ENCODE data around the gene STON1. TPM values are rescaled to one million over a fixed set of nuclear protein-coding genes. Genes with fewer than 3 reads are reported as not detected.
A peak's percentile ranks its signal among the peaks of the same experiment; 100 is the strongest.

The STON1 gene
- total RNA-seq, 1 donor, result 25.0 TPM

DNA sequence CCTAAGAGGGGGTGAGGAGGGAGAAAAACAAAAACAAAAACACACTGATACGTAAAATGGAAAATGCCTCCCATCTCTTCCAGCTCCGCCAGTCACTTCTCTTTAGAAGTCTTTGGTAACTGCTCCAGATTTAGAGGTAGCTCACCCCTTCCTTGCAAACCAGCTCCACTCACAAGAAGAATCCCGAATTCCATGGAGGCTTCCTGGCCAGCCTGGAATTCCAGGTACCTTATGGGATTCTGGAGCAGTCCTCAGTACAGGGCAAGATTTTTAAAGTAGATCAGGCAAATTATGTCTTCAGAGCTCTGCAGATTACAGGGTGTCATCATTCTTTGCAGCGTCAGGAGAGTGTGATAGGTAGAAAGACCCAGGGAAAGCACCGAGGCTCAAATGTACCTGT lies 4.8 kb downstream of the STON1 start:
- H3K4me3 ChIP-seq (ENCODE audit: low read depth, low read length), result no peak overlapping the region
- no peak for DNase-seq (ENCODE audit: low read depth)
- TF ChIP-seq, protein P1, sequence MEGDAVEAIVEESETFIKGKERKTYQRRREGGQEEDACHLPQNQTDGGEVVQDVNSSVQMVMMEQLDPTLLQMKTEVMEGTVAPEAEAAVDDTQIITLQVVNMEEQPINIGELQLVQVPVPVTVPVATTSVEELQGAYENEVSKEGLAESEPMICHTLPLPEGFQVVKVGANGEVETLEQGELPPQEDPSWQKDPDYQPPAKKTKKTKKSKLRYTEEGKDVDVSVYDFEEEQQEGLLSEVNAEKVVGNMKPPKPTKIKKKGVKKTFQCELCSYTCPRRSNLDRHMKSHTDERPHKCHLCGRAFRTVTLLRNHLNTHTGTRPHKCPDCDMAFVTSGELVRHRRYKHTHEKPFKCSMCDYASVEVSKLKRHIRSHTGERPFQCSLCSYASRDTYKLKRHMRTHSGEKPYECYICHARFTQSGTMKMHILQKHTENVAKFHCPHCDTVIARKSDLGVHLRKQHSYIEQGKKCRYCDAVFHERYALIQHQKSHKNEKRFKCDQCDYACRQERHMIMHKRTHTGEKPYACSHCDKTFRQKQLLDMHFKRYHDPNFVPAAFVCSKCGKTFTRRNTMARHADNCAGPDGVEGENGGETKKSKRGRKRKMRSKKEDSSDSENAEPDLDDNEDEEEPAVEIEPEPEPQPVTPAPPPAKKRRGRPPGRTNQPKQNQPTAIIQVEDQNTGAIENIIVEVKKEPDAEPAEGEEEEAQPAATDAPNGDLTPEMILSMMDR (IDR thresholded peaks at IDR 0.05; ENCODE audit: insufficient read depth, low read depth, low read length), result no peak

DNA sequence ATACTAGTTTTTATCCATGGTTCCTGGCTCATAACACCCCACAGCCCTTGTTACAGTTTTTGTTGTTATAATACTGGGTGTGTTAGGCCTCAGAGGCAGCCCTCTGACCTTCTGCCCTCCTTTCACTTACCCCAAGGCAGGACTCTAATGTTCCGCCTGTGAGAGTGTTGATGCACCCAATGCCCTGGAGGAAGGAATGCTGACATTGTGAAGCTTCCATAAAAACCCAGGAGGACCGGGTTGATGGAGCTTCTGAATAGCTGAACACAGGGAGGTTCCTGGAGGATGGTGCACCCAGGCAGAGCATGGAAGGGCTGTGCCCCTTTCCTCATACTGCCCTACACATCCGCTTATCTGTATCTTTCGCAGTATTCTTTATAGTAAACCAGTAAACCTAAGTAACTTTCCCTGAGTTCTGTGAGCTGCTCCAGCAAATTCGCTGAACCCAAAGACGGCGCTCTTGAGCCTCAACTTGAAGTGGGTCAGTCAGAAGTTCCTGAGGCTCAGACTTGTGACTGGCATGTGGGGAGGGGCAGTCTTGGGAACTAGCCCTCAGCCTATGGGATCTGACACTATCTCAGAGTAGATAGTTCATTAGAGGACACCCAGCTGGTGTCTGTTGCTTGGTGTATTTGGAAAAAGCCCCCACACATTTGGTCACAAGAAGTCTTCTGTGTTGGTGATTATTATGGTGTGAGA lies 10.4 kb downstream of the STON1 start:
- DNase-seq (ENCODE audit: low read depth), result no peak
- H3K4me3 ChIP-seq (ENCODE audit: low read depth, low read length), result no peak overlapping the region
- TF ChIP-seq, protein P1 (IDR thresholded peaks at IDR 0.05; ENCODE audit: insufficient read depth, low read depth, low read length), result peak; percentile 10

DNA sequence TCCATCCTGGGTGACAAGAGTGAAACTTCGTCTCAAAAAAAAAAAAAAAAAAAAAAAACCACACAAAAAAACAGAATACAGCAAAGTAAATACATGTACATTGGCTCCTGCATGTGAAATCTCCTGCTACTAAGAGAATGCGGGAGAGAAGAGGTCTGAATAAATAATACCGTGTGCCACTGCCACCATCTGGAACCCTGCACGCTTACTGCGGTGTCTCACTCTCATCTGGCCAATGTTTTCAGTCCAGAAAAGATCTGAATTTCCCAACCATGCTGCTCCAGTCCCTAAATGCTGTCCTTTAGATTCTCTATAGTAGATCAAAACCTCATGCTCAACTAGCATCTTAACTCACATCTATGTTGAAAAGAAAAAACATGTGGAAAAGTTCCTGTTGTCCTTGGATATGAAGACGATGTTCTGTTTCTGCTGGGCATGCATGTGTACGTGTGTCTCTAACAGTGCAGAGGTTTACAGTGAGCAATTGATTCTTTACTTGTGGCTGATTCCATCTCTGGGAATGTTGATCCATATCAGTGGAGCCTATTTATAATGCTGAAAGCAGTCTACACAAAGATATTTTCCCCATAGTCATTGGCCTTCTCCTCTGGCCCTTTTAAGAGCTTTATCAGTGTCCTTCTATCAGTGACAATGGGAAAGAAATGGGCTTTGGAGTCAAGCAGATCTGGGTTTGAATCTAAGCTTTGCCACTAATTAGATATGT lies 11.9 kb downstream of the STON1 start:
- TF ChIP-seq, protein P1 (IDR thresholded peaks at IDR 0.05; ENCODE audit: insufficient read depth, low read depth, low read length), result no peak
- no peak for DNase-seq (ENCODE audit: low read depth)

DNA sequence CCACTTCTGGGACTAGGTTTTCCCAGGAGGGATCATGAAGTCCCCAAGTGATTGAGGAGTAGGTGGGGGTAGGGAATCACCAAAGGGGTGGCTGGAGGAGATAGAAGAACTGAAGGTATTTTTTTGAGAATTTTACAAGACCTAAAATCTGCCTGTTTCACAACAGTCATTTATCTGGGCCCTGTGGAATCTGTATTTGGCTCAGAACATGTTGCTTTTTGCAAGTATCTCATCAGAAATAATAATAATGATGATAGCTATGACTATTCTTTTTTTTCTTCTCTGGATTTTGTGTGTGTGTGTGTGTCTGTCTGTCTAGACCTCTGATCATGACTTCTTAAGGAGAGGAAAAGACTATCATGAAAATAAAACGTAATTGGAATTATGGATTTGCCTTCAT lies 13.9 kb downstream of the STON1 start:
- no peak overlapping the region for H3K4me3 ChIP-seq (ENCODE audit: low read depth, low read length)
- TF ChIP-seq, protein P1 (IDR thresholded peaks at IDR 0.05; ENCODE audit: insufficient read depth, low read depth, low read length), result no peak
- DNase-seq (ENCODE audit: low read depth), result peak; percentile 20

More for the DNA sequence above, 11.9 kb downstream of the STON1 start:
- H3K4me3 ChIP-seq (ENCODE audit: low read depth, low read length), result no peak overlapping the region

DNA sequence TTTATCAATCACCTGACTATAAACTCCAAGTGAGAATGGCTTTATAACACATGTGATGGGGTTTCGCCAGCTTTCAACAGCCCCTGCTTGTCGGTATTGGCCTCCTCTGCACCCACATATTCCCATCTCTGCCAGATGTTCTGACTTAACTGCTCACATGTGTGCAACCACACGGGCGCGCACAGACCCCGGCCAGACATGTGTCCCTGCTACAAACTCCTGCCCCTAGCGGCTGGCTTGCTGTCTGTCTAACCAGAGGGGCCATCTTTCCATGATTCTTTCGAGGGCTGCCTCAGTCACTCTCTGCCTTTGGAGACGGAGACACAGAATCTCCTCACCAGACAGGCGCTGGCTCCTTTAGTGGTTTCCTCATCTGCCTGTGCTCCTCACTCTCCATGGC lies 15.3 kb downstream of the STON1 start:
- peak; percentile 28 for DNase-seq (ENCODE audit: low read depth)
- H3K4me3 ChIP-seq (ENCODE audit: low read depth, low read length), result no peak overlapping the region
- TF ChIP-seq, protein P1 (IDR thresholded peaks at IDR 0.05; ENCODE audit: insufficient read depth, low read depth, low read length), result no peak

DNA sequence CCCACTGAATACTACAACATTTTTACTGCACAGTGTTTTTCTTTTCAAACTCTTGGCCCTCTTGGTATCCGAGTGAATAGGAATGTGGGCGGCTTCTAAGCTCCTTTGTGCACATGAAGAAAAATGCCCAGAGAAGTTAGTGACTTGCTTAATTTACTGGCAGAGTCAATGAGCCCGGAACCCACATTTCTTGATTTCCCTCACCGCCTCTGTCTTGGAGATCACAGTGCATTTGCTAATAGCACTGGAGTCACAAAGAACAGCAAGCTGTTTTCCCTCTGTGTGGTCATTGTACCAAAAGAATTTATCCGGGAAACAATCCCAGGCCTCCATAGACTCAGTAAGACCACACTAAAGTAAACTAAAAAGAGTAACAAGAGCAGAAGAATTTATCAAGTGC lies 18.9 kb downstream of the STON1 start:
- TF ChIP-seq, protein P1 (IDR thresholded peaks at IDR 0.05; ENCODE audit: insufficient read depth, low read depth, low read length), result no peak
- no peak overlapping the region for H3K4me3 ChIP-seq (ENCODE audit: low read depth, low read length)
- no peak for DNase-seq (ENCODE audit: low read depth)

Measured in fibroblast of villous mesenchyme (primary cell).